ENCODE results near the gene KCNK5.
A peak's percentile ranks its signal among the peaks of the same experiment; 100 is the strongest.

The KCNK5 gene

DNA sequence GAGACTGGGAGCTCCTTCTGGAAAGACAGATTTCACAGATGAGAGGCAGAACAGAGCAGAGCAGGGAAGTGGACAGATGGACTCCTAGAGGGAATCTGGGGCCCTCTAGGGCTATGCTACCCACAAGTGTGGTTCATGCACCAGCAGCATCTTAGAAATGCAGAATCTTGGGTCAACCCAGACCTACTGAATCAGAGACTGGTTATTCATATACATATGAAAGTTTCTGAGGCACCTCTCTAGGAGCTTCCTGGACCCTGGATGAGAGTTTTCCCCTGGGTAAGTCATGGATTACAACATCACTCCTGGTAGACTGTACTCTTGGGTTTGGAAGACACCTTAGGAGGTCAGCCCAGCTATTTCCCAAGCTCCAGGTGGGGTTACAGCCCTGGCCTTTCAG, 58.9 kb downstream of the KCNK5 start:
- DNase-seq = no peak

DNA sequence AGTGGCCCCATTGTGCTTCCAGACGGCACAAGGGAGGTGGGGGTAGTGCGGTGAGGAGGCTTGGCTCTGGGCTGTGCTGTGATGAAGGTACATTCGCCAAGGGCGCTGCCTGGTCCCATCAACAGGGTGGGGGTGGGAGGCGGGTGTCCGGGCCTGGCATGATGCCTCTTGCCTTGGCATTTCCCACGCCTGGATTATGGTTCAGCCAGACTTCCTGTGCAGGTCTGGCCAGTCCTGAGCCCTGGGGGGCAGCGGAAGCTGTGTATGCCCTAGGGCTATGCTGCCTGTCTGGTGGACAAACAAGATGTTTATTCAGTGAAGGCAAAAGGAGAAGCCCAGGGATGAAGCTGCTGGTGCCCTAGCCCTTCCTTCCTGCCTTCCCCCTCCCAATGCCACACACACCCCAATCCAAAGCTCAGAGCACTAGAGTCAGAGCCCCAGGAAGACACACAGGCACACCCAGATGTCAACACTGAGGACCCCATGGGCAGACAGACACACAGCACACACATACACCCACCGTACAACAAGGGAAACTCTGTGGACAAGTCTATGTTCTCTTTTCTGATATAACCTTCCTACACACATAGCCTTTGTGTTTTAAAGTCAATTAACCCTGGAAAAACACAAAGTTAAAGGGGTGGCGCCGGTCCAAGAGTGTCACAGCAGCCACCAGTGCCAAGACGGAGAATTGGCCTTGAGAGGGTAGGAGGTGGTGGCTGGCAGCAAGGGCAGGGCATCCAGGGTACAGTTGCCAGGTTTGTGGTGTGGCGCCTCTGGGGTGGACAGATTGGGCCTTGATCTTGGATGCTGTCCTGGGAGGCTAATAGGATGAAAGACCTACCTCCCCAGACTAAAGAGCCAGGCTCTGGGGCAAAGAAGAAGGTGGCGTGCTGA, 59.6 kb downstream of the KCNK5 start:
- DNase-seq = no peak

DNA sequence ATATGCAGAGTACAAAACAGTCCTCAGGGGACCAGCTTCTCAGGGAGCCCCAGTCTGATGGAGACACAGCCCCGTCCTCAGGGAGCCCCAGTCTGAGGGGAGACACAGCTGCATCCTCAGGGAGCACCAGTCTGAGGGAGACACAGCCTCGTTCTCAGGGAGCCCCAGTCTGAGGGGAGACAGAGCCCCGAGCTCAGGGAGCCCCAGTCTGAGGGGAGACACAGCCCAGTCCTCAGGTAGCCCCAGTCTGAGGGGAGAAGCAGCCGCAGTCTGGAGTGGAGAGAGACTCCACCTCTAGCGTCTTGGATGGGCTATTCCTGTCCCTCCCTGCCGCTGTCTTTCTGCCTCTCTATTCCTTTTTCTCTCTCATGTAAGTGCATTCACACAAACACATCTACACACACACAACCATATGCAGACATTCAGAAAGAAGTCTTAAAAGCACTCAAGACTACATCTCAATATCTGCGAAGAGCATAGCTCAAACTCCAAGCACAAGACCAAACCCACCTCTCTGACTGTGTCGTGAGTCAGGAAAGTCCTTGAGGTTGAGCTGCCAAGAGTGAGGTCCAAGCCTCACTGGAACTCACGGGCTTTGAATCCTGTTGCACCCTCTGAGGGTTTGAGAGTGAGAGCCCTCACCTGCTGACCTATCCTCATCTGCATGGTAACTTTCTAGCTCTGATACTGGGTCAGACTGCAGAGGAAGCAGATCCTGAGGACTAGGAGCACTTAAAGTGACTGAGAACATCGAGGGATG, 61.2 kb downstream of the KCNK5 start:
- DNase-seq = no peak

DNA sequence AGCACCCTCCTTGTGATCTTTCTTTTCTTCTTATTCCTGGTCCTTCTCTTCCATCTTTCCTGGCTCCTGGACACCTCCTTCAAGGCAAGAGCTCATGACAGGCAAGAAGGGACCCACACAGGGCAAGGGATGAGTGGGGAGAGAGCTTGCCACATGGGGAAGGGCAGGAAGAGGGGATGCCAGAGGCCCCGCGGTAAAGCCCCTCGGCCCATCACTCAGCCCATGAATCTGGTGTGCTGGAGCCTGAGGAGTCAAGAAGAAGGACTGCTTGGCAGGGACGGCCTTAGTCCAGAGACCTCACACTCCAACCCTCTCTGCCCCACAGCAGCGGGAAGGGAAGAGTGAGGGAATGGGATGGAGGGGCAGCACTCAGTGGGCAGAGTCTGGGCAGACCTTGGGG, 62.0 kb downstream of the KCNK5 start:
- DNase-seq = no peak

DNA sequence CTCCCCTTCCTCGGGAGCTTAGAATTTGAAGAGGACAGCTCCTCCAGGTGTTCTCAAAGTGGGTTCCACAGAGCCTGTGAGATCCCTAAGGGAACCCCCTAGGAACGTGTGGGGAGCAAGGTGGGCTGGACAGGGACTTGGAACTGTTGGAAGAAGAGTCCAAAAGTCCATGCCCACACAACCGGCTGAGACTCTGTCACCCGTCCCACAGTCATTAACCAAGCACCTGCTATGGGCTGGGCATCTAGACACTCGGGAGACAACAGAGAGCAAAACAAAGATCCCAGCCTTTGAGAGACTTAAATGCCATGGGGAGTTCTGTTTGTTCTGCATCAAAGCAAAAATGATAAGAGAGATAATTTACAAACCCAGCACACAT, 62.4 kb downstream of the KCNK5 start:
- DNase-seq = no peak

DNA sequence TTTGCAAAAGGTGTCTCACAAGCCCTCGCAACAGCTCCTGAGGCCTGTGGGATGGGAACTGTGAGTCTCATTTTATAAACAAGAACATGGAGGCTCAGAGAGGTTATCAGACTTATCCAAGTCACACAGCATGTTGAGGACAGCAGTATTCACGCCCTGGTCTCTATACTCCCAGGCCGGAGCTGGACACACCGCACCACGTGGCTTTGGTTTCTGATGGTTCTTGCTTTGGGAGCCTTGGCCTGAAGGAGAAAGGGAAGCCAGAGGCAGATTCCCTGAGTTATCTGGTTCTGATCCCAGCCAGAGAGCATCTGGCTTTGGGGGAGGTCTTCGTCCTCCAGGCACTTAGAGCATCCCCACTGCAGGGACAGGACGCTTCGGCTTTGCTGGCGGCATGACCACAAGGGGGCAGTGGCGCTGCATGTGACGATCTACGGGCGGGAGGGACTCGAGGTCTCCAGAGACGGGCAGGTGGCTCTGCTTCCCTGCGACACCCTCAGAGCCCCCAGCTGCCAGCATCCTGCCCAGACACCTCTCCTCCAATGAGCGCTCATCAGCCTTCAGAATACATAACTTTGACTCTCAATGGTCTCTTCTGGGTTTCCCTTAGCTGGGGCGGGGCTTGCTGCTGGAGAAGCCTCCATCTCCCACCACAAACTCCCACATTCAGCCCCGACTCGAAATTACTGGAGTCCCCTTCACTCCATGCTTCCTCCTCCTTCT, 62.9 kb downstream of the KCNK5 start:
- DNase-seq = peak; percentile 31 to 90

DNA sequence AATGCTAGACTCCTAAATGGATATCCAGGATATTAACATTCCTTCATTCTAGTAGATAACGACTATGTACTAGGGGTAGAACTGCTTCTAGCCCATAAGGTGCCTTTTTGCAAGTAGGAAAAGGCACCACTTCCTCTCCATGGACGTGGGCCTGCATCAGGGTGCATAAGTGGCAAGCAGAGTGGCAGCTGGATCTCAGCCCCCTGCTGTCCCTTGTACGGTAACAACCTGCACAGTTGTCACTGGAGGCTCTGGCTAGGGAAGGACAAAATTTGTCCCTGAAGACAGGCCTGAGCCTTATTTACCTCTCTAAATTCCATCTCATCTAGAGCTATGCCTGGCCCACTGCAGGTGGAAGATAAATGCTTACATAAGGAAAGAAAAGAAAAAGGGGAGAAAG, 71.8 kb downstream of the KCNK5 start:
- DNase-seq = no peak

DNA sequence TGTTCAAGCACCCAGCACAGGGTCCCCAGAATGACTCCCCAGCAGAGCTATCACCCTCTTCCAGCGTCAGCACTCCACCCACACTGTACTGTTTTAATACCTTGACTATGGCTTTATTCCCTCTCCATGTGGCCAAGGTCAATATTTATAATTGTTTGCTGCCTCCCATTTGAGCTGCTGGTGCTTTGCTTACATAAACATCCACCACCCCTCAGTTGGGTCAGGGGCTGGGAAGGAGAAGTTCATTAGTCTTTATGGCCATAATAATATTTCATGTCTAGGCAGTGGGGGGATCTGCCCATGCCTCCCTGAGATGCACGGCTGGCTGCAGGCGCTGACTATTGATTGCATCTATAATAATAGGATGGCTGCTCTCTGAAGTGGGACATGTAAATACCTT, 72.5 kb downstream of the KCNK5 start:
- no peak for DNase-seq

DNA sequence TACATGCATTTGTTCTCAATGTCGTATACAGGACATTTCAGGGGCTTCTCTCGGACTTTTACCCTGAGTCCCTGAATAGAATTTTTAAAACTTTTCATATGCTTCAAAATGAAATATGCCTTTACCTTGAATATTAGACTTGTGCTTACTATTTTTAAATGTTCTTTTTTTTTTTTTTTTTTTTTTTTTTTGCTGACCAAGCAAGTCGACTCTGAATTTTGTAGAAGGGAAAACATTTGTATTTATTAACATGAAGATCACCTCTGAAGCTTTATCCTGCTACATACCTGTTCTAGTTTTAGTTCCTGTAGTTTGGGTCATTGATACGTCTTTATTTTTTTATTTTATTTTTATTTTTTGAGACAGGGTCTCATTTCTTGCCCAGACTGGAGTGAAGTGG, 74.6 kb downstream of the KCNK5 start:
- no peak for DNase-seq

DNA sequence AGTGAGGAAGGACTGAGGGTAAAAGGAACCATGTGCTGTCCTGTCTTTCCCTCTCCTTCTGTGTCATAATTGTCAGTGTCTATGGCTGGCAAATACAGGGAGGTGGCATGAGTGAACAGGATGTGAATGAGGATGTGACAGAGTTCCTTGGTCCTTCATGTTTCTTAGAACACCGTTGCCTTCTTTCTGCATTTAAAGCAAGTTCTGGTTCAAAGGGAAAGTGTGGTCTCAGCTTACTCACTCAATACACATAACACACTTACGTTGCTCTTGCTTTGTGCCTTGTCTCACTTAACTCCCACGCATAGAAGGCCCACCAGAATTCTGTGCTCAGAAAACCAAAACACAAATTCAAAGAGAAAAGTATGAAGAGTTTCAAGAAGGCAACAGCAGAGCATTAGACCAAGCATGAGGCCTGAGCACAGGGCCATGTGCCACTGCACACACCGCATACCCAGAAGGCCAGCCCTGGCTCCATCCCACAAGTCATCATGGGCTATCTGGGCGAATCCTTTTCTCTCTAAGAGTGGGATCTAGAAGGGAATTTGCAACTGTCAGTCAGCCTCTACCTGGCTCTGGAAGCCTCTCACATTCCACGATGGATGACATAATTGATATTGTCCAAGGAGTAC, 75.4 kb downstream of the KCNK5 start:
- no peak for DNase-seq

DNA sequence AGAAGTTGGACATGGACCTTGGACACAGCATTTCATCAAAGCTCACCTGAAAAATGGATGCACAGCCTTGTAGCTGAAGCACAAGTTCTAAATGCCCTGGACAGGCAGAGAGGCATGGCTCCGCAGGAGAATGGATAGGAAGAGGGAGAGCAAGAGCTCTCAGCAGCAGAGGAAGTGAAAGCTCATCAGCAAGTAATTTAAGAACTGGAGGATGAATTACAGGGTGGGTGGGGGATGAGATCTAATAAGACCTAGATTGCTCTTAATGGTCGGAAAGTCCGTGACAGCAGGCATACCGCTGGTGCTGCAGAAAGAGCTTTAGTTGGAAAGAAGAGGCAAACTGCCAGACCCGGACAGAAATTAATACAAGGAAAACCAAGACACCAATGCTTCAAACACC, 77.0 kb downstream of the KCNK5 start:
- no peak for DNase-seq

DNA sequence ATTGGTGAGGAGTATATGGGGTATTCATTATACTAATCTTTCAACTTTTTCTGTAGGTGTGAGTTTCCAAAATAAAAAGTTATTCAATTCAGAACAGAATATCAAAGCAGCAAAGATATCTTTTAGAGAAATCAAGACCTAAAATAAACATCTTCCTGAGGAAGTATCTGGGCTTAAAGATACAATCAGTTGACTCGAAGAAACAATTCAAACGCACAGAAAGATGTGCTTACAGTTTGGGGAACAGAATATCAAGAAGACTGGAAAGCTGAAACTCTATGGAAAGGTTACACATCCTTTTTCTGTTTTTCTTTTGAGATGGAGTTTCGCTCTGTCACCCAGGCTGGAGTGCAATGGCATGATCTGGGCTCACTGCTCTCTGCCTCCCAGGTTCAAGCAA, 78.1 kb downstream of the KCNK5 start:
- no peak for DNase-seq

DNA sequence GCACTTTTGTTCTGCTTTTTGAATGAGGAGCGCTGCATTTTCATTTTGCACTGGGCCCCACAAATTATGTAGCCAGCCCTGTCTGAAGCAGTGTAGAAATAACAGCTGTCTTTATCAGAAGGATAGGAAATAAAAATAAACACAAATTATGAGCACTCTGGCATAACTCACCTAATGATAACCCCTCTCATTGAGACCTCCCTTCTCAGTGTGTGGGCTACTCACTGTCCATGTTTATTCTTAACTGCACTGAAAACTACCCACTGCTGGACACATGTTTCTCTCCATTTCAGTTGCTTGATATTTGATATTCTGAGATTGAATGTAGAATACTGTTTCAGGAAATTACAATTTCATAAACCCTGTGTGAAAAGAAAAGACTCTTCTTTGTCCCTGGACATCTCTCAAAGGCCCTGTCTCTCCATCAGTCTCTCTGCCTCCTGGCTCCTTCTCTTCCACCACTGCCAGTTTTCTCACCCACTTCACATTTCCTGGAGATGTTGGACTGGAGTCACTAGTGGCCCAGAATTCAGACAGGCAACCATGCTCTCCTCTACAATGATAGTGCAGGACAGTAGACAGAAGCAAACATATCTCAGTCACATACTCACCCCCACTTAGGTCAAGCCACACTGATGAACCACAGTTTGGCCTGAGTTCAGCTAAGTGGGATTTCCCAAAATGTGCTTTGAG, 84.6 kb downstream of the KCNK5 start:
- no peak for DNase-seq

DNA sequence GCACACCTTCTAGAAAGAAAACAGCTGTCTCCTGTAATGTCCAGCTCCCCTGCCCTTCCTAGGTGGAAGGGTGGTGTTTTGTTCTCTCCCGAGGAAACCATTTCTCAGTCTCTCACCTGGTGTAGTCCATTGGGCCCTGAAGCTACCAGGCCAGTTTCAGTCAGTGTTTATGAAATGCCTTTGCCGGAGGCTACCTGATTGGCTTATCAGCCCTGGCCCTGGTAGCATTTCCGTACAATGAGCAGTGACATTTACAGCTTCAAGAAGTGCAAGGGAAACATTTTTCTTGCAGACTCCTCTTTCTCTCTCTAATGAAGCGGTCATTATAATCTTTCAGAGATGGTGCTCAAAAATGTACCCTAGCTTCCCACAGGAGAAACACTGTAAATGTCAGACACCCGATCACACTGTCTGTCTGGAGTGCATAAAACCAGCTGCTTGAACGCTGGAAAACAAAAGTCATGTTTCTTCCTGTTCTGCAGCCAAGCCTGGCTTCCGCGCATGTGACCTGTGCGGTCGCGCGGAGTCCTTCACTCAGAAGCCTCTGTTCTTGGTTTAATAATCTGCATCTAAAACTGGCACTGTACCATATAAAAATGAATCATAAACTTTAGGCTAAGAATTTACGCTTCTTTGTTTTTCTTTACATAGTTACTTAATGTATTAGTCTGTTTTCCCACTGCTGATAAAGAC, 85.9 kb downstream of the KCNK5 start:
- DNase-seq = no peak

DNA sequence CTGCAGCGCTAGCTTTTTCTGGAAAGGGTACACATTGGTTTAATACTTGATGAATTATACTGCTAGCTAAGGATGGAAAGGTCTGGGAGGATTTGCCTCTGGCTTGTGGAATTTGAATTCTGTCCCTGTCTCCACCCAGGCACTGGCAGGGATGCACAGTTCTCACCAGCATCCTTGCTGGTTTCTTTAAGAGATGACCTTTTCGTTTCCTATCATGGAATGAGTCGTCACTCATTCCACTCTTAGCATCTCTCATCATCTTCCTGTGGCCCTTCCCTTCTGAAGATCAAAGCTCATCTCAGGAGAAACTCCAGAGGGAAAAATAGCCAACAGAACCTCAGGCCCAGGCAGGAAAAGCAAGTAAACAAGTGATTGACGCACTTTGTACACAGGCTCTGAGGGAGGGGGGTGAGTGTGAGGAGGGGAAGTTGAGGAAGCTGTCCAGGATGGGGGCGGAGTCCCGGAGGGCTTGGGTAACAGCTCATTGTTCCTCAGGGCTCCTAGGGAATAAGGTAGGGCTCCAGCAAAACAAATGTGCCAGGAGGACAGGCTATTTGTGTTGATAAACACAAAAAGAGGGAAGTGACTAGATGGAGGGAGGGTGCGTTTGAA, 88.6 kb downstream of the KCNK5 start:
- no peak for DNase-seq
